Measurements from ENCODE around the gene SYNGR4. TPM values are rescaled to one million over a fixed set of nuclear protein-coding genes. Genes with fewer than 3 reads are reported as not detected.

SYNGR4 gene
- total and polyA plus RNA-seq, 2 donors (not counting 1 experiment from before 2014, with no cell fraction given), result not detected

- Histone ChIP-seq H3K9me3 (ENCODE audit: control extremely low read depth in 1 of 3, control insufficient read depth in 2 of 3, insufficient read depth in 1 of 3, low read length in 2 of 3) (peaks cover 0 to 3% (median 0%) of the 10 kb centered on the region in 3 donors), H3K27ac (ENCODE audit: low read length in 2 of 2) (peak overlapping the region; percentile 95 to 100), H4K20me1 (ENCODE audit: control insufficient read depth, insufficient read depth, low read length, poor library complexity, severe bottlenecking) (peaks cover 6% of the 10 kb centered on the region), H3K36me3 (replicated peaks in 1 of 2; ENCODE audit: control extremely low read depth in 1 of 2, control insufficient read depth in 1 of 2, extremely low read depth in 1 of 2, insufficient read depth in 2 of 2, low read length in 1 of 2) (no peaks in the 10 kb centered on the region), H3K27me3 (replicated peaks in 1 of 4; ENCODE audit: control extremely low read depth in 1 of 4, control insufficient read depth in 3 of 4, insufficient read depth in 4 of 4, low read length in 3 of 4) (no peaks in the 10 kb centered on the region), H3K4me2 (replicated peaks; ENCODE audit: low read depth, low read length, poor library complexity, severe bottlenecking) (peak overlapping the region; percentile 90), H2AFZ (ENCODE audit: insufficient read depth, low read depth, low read length, poor library complexity, severe bottlenecking) (peak overlapping the region; percentile 48), H3K79me2 (ENCODE audit: control insufficient read depth, insufficient read depth, low read length) (peaks cover 22% of the 10 kb centered on the region), H3K9ac (ENCODE audit: low read length) (peak overlapping the region; percentile 88), H3K4me1 (ENCODE audit: control insufficient read depth in 2 of 2, insufficient read depth in 2 of 2, low read length in 2 of 2) (peaks cover 42 to 55% of the 10 kb centered on the region in 2 donors), H3K4me3 (ENCODE audit: control extremely low read depth in 1 of 5, extremely low read depth in 1 of 5, insufficient read depth in 1 of 5, low read depth in 2 of 5, low read length in 4 of 5) (peak overlapping the region; percentile 54 to 96 (median 77))
- H3K9me3 Mint-ChIP-seq (ENCODE audit: insufficient read depth), result no peaks in the 10 kb centered on the region
- H3K4me1 Mint-ChIP-seq, result peaks cover 48% of the 10 kb centered on the region
- intact Hi-C loops (cut with micrococcal nuclease), result loop anchor here (1.0 to 5.0 kb wide), 9 partner anchors 43 to 298 kb away; partner anchors contain the start of genes CYTH2, KDELR1, LMTK3 and RPL18
- H3K27me3 Mint-ChIP-seq, result no peaks in the 10 kb centered on the region
- TF ChIP-seq EZH2 (IDR thresholded peaks at IDR 0.05; ENCODE audit: borderline replicate concordance, insufficient read depth, low read depth, low read length, poor library complexity, severe bottlenecking), result no peak
- no peak for TF ChIP-seq CTCF (IDR thresholded peaks at IDR 0.05)
- ChIA-PET POLR2A (interaction anchor here (0.6 to 9.7 kb wide), 9 partner anchors 11 to 324 kb away, joined by 3 to 180 read pairs (median 4); partner anchors contain the start of genes KDELR1, SYNGR4 and TMEM143), CTCF (interaction anchor here (0.6 to 13.8 kb wide), 13 partner anchors 12 to 1350 kb away, joined by 3 to 345 read pairs (median 4); partner anchors contain the start of genes KDELR1, RPL18, SPHK2 and SYNGR4)
- H3K4me3 Mint-ChIP-seq, result peak overlapping the region; percentile 97
- 0% methylated on average over 22 of the region's 22 CpGs for WGBS (ENCODE audit: insufficient coverage)
- peak overlapping the region; percentile 100 for H3K27ac Mint-ChIP-seq
- ATAC-seq (ENCODE audit: low read depth), result peak; percentile 65
- peak; percentile 96 for DNase-seq
Observed at GRCh38 chr19:48321372-48321621, 42.9 kb upstream of the SYNGR4 start.
